Measurements from ENCODE around the gene RARRES2.
A peak's percentile ranks its signal among the peaks of the same experiment; 100 is the strongest.
"Not testable (repeated sequence)": the region's sequence is repeated elsewhere in the genome, so short reads cannot be mapped to it uniquely, and the experiment has no call there.

The RARRES2 gene

DNA sequence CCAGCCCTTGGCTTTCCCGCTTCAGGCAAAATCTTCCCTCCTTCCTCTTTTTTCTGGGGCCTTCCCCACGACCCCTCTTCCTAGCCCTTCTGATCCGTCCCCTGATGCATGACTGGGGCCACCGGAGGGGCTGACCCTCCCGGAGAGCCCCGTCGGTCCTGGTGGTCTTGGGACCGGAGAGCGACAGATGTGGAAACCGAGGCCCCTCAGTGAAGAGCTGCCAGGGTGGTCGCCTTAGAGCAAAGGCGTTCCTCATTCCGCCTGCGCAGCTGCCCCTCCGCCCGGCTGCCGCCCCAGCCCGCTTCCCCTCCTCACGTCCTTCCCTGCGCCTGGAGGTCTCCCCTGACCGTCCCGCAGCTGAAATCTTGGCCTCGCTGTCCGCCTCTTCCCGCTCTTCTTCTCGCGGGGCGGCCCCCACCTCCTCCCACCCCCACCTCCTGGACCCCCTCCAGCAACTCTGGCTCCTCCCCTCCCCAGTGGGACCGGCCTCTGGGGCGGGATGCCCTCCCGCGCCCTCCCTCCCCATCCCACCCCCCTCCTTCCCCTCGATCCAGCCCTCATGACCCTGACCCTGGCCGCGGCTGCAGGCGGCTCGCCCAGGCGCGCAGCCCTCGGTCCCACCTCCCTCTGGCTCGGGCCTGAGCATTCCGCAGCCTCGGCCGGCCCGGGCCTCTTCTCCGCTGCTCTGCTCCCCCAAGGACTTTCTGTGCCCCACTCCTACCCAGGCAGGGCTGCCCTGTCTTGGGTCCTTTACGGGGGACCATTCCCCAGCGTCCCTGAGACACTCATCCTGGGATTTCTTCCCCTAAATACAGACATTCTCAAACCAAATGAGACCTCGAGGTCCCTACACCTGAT lies at the start of gene RARRES2:
TSS of gene RARRES2 (minus strand) at position 367 of the 858 bp plus-strand sequence. CDS start 1,020 bp downstream, outside the sequence.
- H3K4me3 ChIP-seq (ENCODE audit: low read length) = no peak within 1 kb of the TSS
- TF ChIP-seq ZNF274 (IDR thresholded peaks at IDR 0.05; ENCODE audit: low read depth, low read length) = no peak

DNA sequence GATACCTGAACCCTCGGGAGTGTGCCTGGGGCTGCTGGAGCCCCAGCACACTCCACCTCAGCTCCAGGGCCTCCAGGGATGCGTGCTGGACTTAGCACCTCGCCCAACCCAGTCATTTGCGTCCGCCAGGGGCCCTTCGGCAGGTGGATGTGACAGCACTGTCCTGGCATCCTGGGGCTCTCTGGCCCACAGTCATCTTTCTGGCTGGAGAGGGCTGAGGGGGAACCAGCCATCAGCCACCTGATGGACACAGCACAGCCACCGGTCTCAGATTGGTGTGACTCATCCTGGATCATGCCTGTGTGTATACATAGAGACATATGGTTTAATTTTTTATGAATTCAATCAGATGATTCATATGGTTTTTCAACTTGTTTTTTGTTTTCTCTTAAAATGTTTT lies 48.8 kb upstream of the RARRES2 start:
- no peak overlapping the region for H3K4me3 ChIP-seq (ENCODE audit: low read length)
- no peak for TF ChIP-seq ZNF274 (IDR thresholded peaks at IDR 0.05; ENCODE audit: low read depth, low read length)

DNA sequence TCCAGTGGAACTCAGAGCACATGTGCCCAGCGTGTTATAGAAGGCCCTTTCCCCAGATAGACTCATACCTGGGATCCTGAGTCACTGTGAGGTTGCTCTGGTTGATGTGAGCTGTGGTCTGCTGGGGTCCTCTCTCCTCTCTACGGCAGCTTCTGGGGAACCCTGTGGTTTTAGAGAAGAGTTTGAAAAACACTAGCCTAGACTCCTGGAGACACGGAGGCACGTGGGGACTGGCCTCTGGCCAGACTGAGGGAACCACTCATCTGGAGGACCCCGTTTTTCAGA lies 48.0 kb upstream of the RARRES2 start:
- no peak for TF ChIP-seq ZNF274 (IDR thresholded peaks at IDR 0.05; ENCODE audit: low read depth, low read length)
- no peak overlapping the region for H3K4me3 ChIP-seq (ENCODE audit: low read length)

DNA sequence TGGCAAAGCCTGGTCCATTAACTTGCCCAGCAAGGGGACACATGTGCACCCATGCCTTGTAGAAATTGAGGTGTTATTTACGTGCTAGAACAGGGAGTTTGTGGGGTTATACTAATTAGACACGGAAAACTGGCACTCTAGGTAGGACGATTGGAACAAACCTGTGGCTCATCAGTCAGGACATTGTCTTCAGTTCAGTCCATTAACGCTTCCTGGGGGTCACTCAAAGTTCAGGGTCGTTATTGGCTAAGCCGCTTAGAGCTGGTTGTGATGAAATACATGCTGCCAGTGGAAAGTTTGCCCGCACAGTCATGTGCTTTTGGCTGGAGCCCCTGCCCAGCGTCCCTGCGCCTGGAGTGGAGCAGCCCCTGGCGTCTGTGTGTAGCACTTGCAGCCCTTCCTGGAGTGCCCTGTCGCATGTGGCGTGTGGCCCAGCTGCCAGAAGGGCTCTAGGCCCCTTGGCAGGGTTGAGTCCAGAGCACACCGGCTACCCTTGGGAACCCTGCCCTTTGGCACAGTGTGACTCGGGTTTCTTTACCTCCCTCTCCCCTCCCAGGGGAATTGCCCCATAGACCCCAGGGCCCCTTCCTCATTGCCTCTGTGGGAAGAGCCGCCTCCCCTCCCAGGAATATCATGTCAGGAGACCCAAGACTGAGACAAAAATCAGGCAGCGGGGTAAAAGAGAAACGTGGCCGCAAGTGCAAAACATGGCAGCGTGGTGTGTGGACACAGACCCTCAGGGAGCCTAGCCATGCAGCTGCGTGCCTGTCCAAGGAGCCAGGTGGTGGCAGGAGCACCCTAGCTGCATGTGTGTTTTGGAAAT lies 47.5 kb upstream of the RARRES2 start:
- no peak overlapping the region for H3K4me3 ChIP-seq (ENCODE audit: low read length)
- no peak for TF ChIP-seq ZNF274 (IDR thresholded peaks at IDR 0.05; ENCODE audit: low read depth, low read length)

DNA sequence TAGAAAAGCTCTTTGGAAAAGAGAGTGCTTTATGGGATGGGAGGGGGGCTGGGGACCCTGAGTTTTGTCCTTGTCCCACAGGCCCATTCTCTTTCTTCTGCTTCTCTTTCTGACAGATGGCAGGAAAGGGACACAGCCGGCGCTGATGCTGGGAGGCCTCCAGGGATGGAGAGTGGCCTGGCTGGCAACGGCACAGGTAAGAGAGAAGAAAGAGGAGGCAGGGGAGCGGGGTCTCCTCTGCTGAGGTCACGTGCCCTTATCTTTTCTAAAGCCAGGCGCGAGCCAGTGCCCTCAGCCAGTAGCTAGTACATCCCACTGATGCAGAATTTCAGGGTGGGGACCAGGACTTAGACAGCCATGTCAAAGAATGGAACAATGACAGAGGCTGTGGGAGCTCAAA lies 46.9 kb upstream of the RARRES2 start:
- no peak overlapping the region for H3K4me3 ChIP-seq (ENCODE audit: low read length)
- TF ChIP-seq ZNF274 (IDR thresholded peaks at IDR 0.05; ENCODE audit: low read depth, low read length) = no peak

DNA sequence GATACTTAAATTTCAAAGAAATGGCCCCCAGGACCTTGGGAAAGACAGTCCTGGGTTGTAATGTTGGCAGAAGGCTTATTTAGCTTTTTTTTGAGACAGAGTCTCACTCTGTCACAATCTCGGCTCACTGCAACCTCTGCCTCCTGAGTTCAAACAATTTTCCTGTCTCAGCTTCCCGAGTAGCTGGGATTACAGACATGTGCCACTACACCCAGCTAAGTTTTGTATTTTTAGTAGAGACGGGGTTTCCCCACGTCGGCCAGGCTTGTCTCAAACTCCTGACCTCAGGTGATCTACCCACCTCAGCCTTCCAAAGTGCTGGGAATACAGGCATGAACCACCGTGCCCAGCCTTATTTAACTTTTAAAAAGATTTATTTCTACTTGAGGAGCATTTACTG lies 44.5 kb upstream of the RARRES2 start:
- H3K4me3 ChIP-seq (ENCODE audit: low read length) = not testable (repeated sequence)

DNA sequence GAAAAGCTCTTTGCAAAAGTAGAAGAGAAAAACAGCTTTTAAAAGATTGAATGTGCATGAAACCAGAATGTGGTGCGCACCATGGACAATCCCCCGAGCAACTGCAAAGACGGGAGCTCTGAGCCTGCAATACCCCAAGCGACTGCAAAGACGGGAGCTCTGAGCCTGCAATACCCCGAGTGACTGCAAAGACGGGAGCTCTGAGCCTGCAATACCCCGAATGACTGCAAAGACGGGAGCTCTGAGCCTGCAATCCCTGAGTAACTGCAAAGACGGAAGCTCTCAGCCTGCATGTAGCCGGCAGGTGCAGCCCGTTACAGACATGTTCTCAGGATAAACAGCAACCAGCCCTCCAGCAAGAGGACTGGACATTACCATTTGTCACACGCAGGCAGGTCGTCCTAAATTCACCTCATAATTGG lies 43.9 kb upstream of the RARRES2 start:
- TF ChIP-seq ZNF274 (IDR thresholded peaks at IDR 0.05; ENCODE audit: low read depth, low read length) = no peak
- no peak overlapping the region for H3K4me3 ChIP-seq (ENCODE audit: low read length)

DNA sequence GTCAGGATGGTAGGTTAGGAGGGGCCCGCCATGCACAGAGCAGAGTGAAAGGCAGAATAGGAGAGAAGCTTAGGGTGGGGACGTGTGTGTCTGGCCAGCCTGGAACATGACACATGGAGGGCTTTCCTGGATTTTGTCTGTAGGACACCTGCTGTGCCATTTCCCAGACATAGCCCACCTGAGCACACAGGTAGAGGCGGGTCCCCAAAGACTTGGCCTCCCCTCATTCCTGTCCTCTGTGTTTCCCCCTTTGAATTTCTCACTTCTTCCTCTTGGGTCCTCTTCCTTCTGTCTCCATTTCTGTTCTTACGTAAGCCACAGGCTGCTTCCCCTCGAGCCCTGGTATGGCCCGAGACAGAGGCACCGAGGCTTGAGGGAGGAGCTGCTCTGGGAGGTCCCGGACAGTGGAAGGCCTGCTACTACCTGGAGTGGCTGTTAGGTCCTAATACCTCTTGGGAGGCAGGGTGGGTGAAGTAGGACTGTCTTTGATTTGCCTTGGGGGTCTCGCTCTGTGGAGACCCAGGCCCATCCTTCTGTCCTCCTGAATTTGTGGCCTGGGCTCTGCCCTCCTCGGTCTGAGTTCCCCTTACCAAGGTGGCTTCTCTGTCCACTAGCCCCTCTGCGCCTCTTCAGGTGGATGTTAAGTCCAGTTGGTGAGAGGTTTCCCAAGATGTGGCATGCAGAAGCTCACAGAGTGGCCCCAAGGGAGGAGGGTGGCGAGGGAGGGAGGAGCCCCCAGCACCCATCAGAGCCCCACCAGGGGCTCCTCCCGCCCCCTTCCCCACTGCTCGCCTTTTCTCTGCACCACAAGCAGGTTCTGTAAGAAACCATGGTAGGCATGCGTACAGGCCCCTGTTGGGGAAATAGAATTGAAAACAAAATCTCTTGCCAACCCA lies 43.2 kb upstream of the RARRES2 start:
- no peak overlapping the region for H3K4me3 ChIP-seq (ENCODE audit: low read length)
- no peak for TF ChIP-seq ZNF274 (IDR thresholded peaks at IDR 0.05; ENCODE audit: low read depth, low read length)

DNA sequence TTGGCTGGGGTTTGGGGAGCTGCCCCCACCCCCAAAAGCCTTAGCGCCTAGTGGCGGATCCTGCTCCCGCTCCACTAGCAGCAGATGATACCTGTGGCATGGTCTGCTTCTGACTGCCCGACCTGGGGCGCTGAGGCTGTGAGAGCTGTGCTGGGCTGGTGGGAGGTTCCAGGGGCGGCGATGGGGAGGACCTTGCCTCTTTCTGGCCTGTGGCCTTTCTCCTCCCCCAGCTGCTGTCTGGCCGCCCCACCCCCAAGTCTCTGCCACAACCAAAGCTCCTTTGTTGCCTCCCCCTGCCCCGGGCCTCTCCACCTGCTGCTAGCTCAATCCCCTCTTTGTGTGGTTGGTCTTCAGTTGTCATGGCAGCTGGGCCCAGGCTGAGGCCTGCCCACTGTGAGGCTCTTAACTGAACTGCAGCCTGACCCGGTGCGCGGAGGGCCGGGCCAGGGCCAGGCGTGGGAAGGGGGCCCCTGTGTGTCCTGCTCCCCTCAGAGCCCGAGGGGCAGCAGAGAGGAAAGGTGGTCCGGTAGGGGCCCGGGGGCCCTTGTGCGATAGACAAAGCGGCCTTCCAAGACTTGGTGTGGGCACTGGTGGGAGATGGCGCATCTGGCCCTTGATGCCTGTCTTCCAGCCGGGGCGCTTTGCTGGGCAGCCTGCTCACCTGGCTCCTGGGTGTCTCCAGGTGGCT lies 42.4 kb upstream of the RARRES2 start:
- no peak overlapping the region for H3K4me3 ChIP-seq (ENCODE audit: low read length)
- no peak for TF ChIP-seq ZNF274 (IDR thresholded peaks at IDR 0.05; ENCODE audit: low read depth, low read length)

DNA sequence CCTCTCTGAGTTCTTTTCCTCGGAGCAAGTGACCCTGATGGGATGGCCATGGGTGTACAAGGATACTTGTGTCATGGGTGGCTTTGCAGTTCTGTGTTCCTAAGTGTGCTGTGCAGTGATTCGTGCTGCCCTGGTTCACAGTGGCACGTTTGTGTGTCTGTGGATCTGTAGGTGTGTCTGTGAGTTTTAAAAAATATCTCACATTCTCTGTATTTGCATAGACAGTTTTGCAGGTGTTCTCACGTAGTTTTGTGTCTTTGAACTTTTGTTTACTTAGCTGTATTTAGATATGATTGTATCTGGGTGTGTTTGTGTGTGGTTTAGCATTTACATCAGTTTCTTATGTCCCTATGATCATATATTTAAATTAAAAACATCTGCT lies 41.4 kb upstream of the RARRES2 start:
- H3K4me3 ChIP-seq (ENCODE audit: low read length) = no peak overlapping the region
- TF ChIP-seq ZNF274 (IDR thresholded peaks at IDR 0.05; ENCODE audit: low read depth, low read length) = no peak

DNA sequence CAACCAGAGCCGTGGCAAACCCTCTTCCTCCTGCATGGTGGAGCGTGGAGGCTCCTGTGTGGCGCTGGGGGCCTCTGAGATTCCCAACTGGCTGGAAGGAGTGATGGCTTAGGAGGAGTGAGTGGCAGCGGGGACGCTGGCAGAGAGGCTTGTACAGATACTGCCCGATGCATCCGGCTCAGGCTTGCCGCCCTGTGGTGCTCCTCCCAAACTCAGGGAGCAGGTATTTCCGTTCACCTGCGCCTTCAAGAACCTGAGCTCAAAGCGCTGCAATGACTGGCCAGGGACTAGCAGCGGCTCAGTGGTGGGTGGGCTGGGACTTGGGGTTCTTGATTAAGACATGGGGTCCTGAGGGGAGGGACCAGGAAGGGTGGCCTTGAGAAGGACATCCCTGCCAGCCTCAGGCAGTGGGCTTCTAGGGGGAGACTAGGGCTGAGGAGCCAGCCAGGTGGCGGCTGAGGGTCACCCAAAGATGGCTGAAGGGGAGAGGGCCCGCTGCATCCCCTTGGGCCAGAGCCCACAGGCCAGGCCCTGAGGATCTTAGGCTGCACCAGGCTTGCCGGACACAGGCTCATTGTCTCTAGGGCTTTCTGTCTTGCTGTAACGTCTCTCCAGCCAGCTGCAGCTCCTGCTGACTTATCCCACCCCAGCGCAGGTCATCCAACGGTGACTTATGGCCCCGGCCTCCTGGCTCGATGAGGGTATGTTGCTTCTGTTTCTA lies 40.9 kb upstream of the RARRES2 start:
- TF ChIP-seq ZNF274 (IDR thresholded peaks at IDR 0.05; ENCODE audit: low read depth, low read length) = no peak
- no peak overlapping the region for H3K4me3 ChIP-seq (ENCODE audit: low read length)

DNA sequence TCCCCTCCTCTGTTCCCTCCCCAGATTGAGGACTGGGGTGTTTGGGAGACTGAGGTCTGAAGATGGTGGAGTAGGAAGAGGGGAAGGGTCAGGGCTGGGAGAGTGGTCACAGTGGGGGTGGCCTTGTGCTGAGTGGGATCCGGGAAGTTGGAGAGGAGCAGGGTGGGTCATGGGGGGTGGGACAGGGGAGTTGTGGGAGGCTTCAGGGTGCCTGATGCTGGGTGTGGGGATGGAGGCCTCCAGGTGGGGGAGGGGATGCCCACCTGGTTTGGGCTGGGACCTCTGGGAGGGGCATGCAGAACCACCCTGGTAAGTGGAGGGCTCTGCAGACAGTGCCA lies 40.3 kb upstream of the RARRES2 start:
- H3K4me3 ChIP-seq (ENCODE audit: low read length) = no peak overlapping the region
- TF ChIP-seq ZNF274 (IDR thresholded peaks at IDR 0.05; ENCODE audit: low read depth, low read length) = no peak

DNA sequence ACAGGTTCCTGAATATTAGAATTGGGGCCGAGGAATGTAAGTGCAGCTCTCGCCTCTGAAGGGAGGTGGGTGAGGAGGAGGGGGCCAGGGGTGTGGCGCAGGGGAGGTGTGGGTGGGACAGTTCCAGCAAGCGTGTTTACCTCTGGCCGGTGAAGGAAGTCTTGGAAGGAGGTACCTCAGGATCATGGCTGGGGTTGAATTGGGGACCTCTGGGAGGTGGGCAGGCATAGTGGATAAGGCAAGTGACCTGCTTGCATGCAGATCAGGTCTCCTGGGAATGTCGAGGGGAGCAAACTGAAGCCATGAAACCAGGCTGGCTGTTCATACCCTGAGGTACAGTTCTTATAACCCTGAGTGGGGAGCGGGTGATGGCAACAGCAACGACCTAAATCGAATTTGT lies 39.7 kb upstream of the RARRES2 start:
- TF ChIP-seq ZNF274 (IDR thresholded peaks at IDR 0.05; ENCODE audit: low read depth, low read length) = no peak
- H3K4me3 ChIP-seq (ENCODE audit: low read length) = peak overlapping the region; percentile 91; the same call in 1 of the 2 replicates

Data from GM08714 (cell line).